WTC11 (cell line): ENCODE data around the gene CBY1. TPM values are rescaled to one million over a fixed set of nuclear protein-coding genes. Genes with fewer than 3 reads are reported as not detected.
A peak's percentile ranks its signal among the peaks of the same experiment; 100 is the strongest.

Source experiments
- ATAC-seq: fragments of 200-7000 bp; cut with Tn5 transposase; 2 replicates; pipeline ENCODE4 v1.10.0; 2021; ENCODE audit warnings: mild to moderate bottlenecking, moderate library complexity
- CTCF ChIA-PET: fragments of 300-600 bp; sonication (Branson Sonifier 250); formaldehyde crosslinking; loops from one replicate; lab custom pipeline; 2021; ENCODE audit warnings: antibody characterized with exemption; lab: Charles Lee
- POLR2A ChIA-PET: fragments of 350-600 bp; sonication (Branson Sonifier 250); formaldehyde crosslinking; loops from one replicate; lab custom pipeline; 2021; ENCODE audit warnings: antibody characterized with exemption; lab: Charles Lee
- DNase-seq: peaks from one replicate; pipeline ENCODE4 v3.0.0; 2021; ENCODE audit warnings: low spot score
- H3K27ac Mint-ChIP-seq: 2 replicates; pipeline ENCODE4 v1.8.0; 2021; ENCODE audit warnings: mixed read lengths
- H3K27me3 Mint-ChIP-seq: 2 replicates; pipeline ENCODE4 v1.8.0; 2021; ENCODE audit warnings: low read depth, mild to moderate bottlenecking, moderate library complexity, mixed read lengths
- H3K36me3 Mint-ChIP-seq: 2 replicates; pipeline ENCODE4 v1.8.0; 2021; ENCODE audit warnings: mixed read lengths
- H3K4me1 Mint-ChIP-seq: 2 replicates; pipeline ENCODE4 v1.8.0; 2022; ENCODE audit warnings: mixed read lengths
- H3K4me3 Mint-ChIP-seq: 2 replicates; pipeline ENCODE4 v1.8.0; 2021; ENCODE audit warnings: mild to moderate bottlenecking, moderate library complexity, mixed read lengths
- H3K9me3 Mint-ChIP-seq: 2 replicates; pipeline ENCODE4 v1.8.0; 2021; ENCODE audit warnings: mixed read lengths
- EMX1 ChIP-seq: fragments of 250-450 bp; sonication (Bioruptor Pico); IDR thresholded peaks from 2 replicates; pipeline ENCODE4 v1.8.0; 2021; ENCODE audit warnings: mild to moderate bottlenecking
- ESRRA ChIP-seq: sonication (generic); formaldehyde crosslinking; IDR thresholded peaks from 2 replicates; pipeline ENCODE4 v1.8.1; 2022; ENCODE audit warnings: mild to moderate bottlenecking, missing genetic modification reagents, borderline replicate concordance
- FOXK1 ChIP-seq: sonication (generic); formaldehyde crosslinking; IDR thresholded peaks from 2 replicates; pipeline ENCODE4 v1.8.0; 2022; ENCODE audit warnings: mild to moderate bottlenecking, moderate library complexity, missing genetic modification reagents
- GTF2I ChIP-seq: fragments of 250-450 bp; sonication (Bioruptor Pico); conservative IDR thresholded peaks from 2 replicates; pipeline ENCODE4 v1.4.0; 2021; ENCODE audit warnings: mild to moderate bottlenecking
- IRF2 ChIP-seq: sonication (generic); formaldehyde crosslinking; IDR thresholded peaks from 2 replicates; pipeline ENCODE4 v1.8.0; 2022; ENCODE audit warnings: low read depth, missing genetic modification reagents, borderline replicate concordance
- JAZF1 ChIP-seq: fragments of 250-450 bp; sonication (Bioruptor Pico); IDR thresholded peaks from 2 replicates; pipeline ENCODE4 v1.9.0; 2021; ENCODE audit warnings: moderate library complexity, mild to moderate bottlenecking, inconsistent platforms
- MYBL2 ChIP-seq: sonication (generic); formaldehyde crosslinking; IDR thresholded peaks from 2 replicates; pipeline ENCODE4 v1.8.1; 2023; ENCODE audit warnings: mild to moderate bottlenecking, moderate library complexity, missing genetic modification reagents
- NFATC4 ChIP-seq: fragments of 250-450 bp; sonication (Bioruptor Pico); IDR thresholded peaks from 2 replicates; pipeline ENCODE4 v1.9.0; 2021; ENCODE audit warnings: mild to moderate bottlenecking
- NR2C2 ChIP-seq: sonication (generic); formaldehyde crosslinking; IDR thresholded peaks from 2 replicates; pipeline ENCODE4 v1.8.0; 2022; ENCODE audit warnings: mild to moderate bottlenecking, missing genetic modification reagents
- NR3C1 ChIP-seq: sonication (generic); formaldehyde crosslinking; conservative IDR thresholded peaks from 2 replicates; pipeline ENCODE4 v1.8.1; 2023; ENCODE audit warnings: low read depth, mild to moderate bottlenecking, missing genetic modification reagents
- TCF7 ChIP-seq: sonication (generic); formaldehyde crosslinking; IDR thresholded peaks from 2 replicates; pipeline ENCODE4 v1.8.0; 2022; ENCODE audit warnings: mild to moderate bottlenecking, low read depth, missing genetic modification reagents, moderate library complexity
- TEAD4 ChIP-seq: sonication (generic); formaldehyde crosslinking; IDR thresholded peaks from 2 replicates; pipeline ENCODE4 v1.8.0; 2022; ENCODE audit warnings: mild to moderate bottlenecking, missing genetic modification reagents
- ZNF263 ChIP-seq: sonication (generic); formaldehyde crosslinking; IDR thresholded peaks from 2 replicates; pipeline ENCODE4 v1.8.1; 2022; ENCODE audit warnings: low read depth, mild to moderate bottlenecking, moderate library complexity, missing genetic modification reagents
- total RNA-seq: library from RNA; stranded (reverse); gene quantifications from 3 replicates; pipeline ENCODE4 v1.2.3, GENCODE V29; 2021
- TF ChIP-seq, protein P1 (sequence below): sonication (generic); formaldehyde crosslinking; IDR thresholded peaks from 2 replicates; pipeline ENCODE4 v1.8.1; 2023; ENCODE audit warnings: mild to moderate bottlenecking, missing genetic modification reagents
- TF ChIP-seq, protein P2 (sequence below): sonication (generic); formaldehyde crosslinking; IDR thresholded peaks from 2 replicates; pipeline ENCODE4 v1.8.1; 2023; ENCODE audit warnings: mild to moderate bottlenecking, missing genetic modification reagents, moderate library complexity
- TF ChIP-seq, protein P3 (sequence below): sonication (generic); formaldehyde crosslinking; IDR thresholded peaks from 2 replicates; pipeline ENCODE4 v1.8.0; 2022; ENCODE audit warnings: mild to moderate bottlenecking, missing genetic modification reagents
- TF ChIP-seq, protein P4 (sequence below): fragments of 250-450 bp; sonication (Bioruptor Pico); conservative IDR thresholded peaks from 2 replicates; pipeline ENCODE4 v1.9.0; 2021; ENCODE audit warnings: mild to moderate bottlenecking
- TF ChIP-seq, protein P5 (sequence below): fragments of 200-600 bp; IDR thresholded peaks from 2 replicates; pipeline ENCODE4 v1.8.0; 2022; ENCODE audit warnings: antibody characterized with exemption

The CBY1 gene
- total RNA-seq, 1 experiment from 2014 or later, result 26.5 TPM

DNA sequence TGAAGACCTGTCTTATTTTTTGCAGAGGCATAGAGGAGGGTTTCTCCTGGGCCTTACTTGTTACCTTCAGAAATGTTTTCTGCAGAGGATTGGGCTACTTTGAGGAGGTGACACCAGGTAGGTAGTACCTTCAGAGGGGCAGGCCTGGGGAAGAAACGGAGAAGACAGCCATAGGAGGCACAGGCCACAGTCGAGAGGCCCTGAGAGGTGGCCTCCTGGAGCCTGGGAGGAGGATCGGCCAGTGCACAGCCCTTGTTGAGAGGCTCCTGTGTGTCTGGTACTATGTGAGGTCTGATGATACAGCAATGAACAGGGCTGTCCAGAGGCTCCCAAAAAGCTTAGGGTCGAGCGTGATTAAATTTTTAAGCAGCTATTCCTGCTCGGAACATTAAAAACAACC lies 60.8 kb downstream of the CBY1 start (continued):
- no peak for TF ChIP-seq JAZF1
- TF ChIP-seq FOXK1 (CRISPR knock-in tag), result no peak

DNA sequence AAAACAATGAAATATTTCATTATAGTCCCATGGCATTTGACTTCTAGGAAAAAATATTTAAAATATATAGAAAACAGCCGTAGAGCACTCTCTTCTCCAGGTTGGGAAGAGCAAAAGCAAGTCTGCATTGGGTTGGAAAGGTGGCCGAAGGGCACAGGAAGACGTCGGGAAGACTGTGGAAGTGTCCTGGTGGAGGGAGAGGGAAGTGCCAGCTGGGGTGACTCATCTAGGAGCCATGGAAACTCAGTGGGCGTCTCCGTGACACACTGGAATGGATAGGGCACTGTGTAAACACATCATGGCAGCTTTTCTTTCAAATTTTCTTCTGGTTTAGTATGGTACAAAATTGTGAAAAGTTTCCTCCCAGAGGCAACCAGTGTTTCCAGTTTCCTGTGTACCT lies 62.0 kb downstream of the CBY1 start:
- no peaks in the 10 kb centered on the region for H3K27me3 Mint-ChIP-seq
- peak; percentile 91 for ATAC-seq
- no peak overlapping the region for H3K4me3 Mint-ChIP-seq
- H3K27ac Mint-ChIP-seq, result peak overlapping the region; percentile 10; the same call in 1 of the 2 replicates
- peaks cover 51% of the 10 kb centered on the region for H3K36me3 Mint-ChIP-seq
- H3K9me3 Mint-ChIP-seq, result no peaks in the 10 kb centered on the region
- ChIA-PET CTCF (interaction anchor here (0.6 to 1.7 kb wide), 5 partner anchors 15 to 50 kb away, joined by 3 to 7 read pairs (median 6); no protein-coding TSS in a partner anchor), POLR2A (interaction anchor here (1.4 kb wide), 1 partner anchor 36 kb away, joined by 3 read pairs; the partner anchor contains the start of gene TOMM22)
- peak; percentile 39 for DNase-seq
- peaks cover 17% of the 10 kb centered on the region for H3K4me1 Mint-ChIP-seq
- no peak for TF ChIP-seq TCF7 (CRISPR knock-in tag)
- no peak for TF ChIP-seq GTF2I (CRISPR knock-in tag)
- TF ChIP-seq NR3C1 (CRISPR knock-in tag), result no peak
- TF ChIP-seq NR2C2 (CRISPR knock-in tag), result no peak
- TF ChIP-seq, protein P1, sequence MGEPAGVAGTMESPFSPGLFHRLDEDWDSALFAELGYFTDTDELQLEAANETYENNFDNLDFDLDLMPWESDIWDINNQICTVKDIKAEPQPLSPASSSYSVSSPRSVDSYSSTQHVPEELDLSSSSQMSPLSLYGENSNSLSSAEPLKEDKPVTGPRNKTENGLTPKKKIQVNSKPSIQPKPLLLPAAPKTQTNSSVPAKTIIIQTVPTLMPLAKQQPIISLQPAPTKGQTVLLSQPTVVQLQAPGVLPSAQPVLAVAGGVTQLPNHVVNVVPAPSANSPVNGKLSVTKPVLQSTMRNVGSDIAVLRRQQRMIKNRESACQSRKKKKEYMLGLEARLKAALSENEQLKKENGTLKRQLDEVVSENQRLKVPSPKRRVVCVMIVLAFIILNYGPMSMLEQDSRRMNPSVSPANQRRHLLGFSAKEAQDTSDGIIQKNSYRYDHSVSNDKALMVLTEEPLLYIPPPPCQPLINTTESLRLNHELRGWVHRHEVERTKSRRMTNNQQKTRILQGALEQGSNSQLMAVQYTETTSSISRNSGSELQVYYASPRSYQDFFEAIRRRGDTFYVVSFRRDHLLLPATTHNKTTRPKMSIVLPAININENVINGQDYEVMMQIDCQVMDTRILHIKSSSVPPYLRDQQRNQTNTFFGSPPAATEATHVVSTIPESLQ (CRISPR knock-in tag), result no peak
- TF ChIP-seq, protein P2, sequence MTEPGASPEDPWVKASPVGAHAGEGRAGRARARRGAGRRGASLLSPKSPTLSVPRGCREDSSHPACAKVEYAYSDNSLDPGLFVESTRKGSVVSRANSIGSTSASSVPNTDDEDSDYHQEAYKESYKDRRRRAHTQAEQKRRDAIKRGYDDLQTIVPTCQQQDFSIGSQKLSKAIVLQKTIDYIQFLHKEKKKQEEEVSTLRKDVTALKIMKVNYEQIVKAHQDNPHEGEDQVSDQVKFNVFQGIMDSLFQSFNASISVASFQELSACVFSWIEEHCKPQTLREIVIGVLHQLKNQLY (CRISPR knock-in tag), result no peak
- no peak for TF ChIP-seq TEAD4 (CRISPR knock-in tag)
- TF ChIP-seq IRF2, result no peak
- no peak for TF ChIP-seq ESRRA (CRISPR knock-in tag)
- TF ChIP-seq NFATC4 (CRISPR knock-in tag), result no peak
- TF ChIP-seq ZNF263 (CRISPR knock-in tag), result no peak
- TF ChIP-seq, protein P3, sequence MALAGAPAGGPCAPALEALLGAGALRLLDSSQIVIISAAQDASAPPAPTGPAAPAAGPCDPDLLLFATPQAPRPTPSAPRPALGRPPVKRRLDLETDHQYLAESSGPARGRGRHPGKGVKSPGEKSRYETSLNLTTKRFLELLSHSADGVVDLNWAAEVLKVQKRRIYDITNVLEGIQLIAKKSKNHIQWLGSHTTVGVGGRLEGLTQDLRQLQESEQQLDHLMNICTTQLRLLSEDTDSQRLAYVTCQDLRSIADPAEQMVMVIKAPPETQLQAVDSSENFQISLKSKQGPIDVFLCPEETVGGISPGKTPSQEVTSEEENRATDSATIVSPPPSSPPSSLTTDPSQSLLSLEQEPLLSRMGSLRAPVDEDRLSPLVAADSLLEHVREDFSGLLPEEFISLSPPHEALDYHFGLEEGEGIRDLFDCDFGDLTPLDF (CRISPR knock-in tag), result no peak
- TF ChIP-seq, protein P4, sequence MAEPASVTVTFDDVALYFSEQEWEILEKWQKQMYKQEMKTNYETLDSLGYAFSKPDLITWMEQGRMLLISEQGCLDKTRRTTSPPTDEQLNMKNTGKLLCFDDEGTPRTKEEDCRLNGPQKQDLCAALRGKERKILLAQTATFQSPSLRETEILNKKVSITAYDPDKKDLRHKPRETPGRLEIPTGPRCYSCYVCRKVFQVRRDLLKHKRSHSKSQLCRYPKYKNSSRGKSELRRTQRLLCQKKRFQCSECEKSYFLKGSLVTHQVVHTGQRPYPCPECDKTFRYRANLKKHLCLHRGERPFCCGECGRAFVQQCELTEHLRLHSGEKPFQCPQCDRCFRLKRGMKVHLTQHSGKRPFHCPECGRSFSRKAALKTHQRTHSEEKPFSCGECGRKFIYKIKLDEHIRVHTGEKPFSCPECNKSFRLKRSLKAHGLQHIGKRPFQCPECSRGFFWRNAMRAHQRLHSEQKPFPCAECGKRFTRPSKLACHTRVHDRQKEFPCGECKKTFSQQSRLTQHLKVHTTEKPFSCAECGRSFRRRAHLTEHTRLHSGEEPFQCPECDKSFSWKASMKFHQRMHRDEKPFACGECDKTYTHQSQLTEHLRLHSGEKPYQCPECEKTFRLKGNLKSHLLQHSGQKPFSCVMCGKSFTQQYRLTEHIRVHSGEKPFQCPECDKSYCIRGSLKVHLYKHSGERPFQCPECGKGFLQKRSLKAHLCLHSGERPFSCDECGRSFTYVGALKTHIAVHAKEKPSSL, result no peak

DNA sequence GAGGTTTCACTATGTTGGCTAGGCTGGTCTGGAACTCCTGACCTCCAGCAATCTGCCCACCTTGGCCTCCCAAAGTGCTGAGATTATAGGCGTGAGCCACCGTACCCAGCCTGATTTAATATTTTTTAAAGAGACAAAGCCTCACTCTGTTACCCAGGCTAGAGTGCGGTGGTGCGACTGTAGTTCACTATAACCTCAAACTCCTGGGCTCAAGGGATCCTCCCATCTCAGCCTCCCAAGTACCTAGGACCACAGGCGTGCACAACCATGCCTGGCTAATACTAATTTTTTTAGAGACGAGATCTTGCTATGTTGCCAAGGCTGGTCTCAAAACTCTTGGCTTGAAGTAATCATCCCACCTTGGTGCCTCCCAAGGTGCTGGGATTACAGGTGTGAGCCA lies 62.8 kb downstream of the CBY1 start:
- peaks cover 10% of the 10 kb centered on the region for H3K4me1 Mint-ChIP-seq
- peaks cover 59% of the 10 kb centered on the region for H3K36me3 Mint-ChIP-seq
- ChIA-PET POLR2A (no interaction called here), CTCF (interaction anchor here (0.6 to 1.1 kb wide), 4 partner anchors 14 to 286 kb away, joined by 3 to 7 read pairs (median 4); no protein-coding TSS in a partner anchor)
- H3K9me3 Mint-ChIP-seq, result no peaks in the 10 kb centered on the region
- H3K27me3 Mint-ChIP-seq, result no peaks in the 10 kb centered on the region
- no peak for TF ChIP-seq EMX1 (CRISPR knock-in tag)
- TF ChIP-seq, protein P5, sequence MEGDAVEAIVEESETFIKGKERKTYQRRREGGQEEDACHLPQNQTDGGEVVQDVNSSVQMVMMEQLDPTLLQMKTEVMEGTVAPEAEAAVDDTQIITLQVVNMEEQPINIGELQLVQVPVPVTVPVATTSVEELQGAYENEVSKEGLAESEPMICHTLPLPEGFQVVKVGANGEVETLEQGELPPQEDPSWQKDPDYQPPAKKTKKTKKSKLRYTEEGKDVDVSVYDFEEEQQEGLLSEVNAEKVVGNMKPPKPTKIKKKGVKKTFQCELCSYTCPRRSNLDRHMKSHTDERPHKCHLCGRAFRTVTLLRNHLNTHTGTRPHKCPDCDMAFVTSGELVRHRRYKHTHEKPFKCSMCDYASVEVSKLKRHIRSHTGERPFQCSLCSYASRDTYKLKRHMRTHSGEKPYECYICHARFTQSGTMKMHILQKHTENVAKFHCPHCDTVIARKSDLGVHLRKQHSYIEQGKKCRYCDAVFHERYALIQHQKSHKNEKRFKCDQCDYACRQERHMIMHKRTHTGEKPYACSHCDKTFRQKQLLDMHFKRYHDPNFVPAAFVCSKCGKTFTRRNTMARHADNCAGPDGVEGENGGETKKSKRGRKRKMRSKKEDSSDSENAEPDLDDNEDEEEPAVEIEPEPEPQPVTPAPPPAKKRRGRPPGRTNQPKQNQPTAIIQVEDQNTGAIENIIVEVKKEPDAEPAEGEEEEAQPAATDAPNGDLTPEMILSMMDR, result no peak
- no peak for TF ChIP-seq GTF2I (CRISPR knock-in tag)
- no peak for TF ChIP-seq MYBL2
- H3K27ac Mint-ChIP-seq, result no peak overlapping the region
- no peak for DNase-seq
- H3K4me3 Mint-ChIP-seq, result no peak overlapping the region
- no peak for ATAC-seq
